WTC11 (cell line): ENCODE measurements around the gene DGKH. TPM values are rescaled to one million over a fixed set of nuclear protein-coding genes. Genes with fewer than 3 reads are reported as not detected.

ENCODE experiments used
- ATAC-seq: fragments of 200-7000 bp; cut with Tn5 transposase; 2 replicates; pipeline ENCODE4 v1.10.0; 2021; ENCODE audit warnings: mild to moderate bottlenecking, moderate library complexity
- CTCF ChIA-PET: fragments of 300-600 bp; sonication (Branson Sonifier 250); formaldehyde crosslinking; loops from one replicate; lab custom pipeline; 2021; ENCODE audit warnings: antibody characterized with exemption; lab: Charles Lee
- POLR2A ChIA-PET: fragments of 350-600 bp; sonication (Branson Sonifier 250); formaldehyde crosslinking; loops from one replicate; lab custom pipeline; 2021; ENCODE audit warnings: antibody characterized with exemption; lab: Charles Lee
- DNase-seq: peaks from one replicate; pipeline ENCODE4 v3.0.0; 2021; ENCODE audit warnings: low spot score
- H3K27ac Mint-ChIP-seq: 2 replicates; pipeline ENCODE4 v1.8.0; 2021; ENCODE audit warnings: mixed read lengths
- H3K27me3 Mint-ChIP-seq: 2 replicates; pipeline ENCODE4 v1.8.0; 2021; ENCODE audit warnings: low read depth, mild to moderate bottlenecking, moderate library complexity, mixed read lengths
- H3K36me3 Mint-ChIP-seq: 2 replicates; pipeline ENCODE4 v1.8.0; 2021; ENCODE audit warnings: mixed read lengths
- H3K4me1 Mint-ChIP-seq: 2 replicates; pipeline ENCODE4 v1.8.0; 2022; ENCODE audit warnings: mixed read lengths
- H3K4me3 Mint-ChIP-seq: 2 replicates; pipeline ENCODE4 v1.8.0; 2021; ENCODE audit warnings: mild to moderate bottlenecking, moderate library complexity, mixed read lengths
- H3K9me3 Mint-ChIP-seq: 2 replicates; pipeline ENCODE4 v1.8.0; 2021; ENCODE audit warnings: mixed read lengths
- ATF1 ChIP-seq: sonication (generic); formaldehyde crosslinking; IDR thresholded peaks from 2 replicates; pipeline ENCODE4 v1.8.1; 2023; ENCODE audit warnings: mild to moderate bottlenecking, moderate library complexity, missing genetic modification reagents
- ESRRA ChIP-seq: sonication (generic); formaldehyde crosslinking; IDR thresholded peaks from 2 replicates; pipeline ENCODE4 v1.8.1; 2022; ENCODE audit warnings: mild to moderate bottlenecking, missing genetic modification reagents, borderline replicate concordance
- FOXP1 ChIP-seq: sonication (generic); formaldehyde crosslinking; IDR thresholded peaks from 2 replicates; pipeline ENCODE4 v1.8.0; 2022; ENCODE audit warnings: missing genetic modification reagents, mild to moderate bottlenecking, moderate library complexity, borderline replicate concordance
- GABPB1 ChIP-seq: sonication (generic); formaldehyde crosslinking; IDR thresholded peaks from 2 replicates; pipeline ENCODE4 v1.8.1; 2023; ENCODE audit warnings: mild to moderate bottlenecking, missing genetic modification reagents
- JUN ChIP-seq: sonication (generic); formaldehyde crosslinking; IDR thresholded peaks from 2 replicates; pipeline ENCODE4 v1.8.0; 2023; ENCODE audit warnings: mild to moderate bottlenecking, missing genetic modification reagents
- MYBL2 ChIP-seq: sonication (generic); formaldehyde crosslinking; IDR thresholded peaks from 2 replicates; pipeline ENCODE4 v1.8.1; 2023; ENCODE audit warnings: mild to moderate bottlenecking, moderate library complexity, missing genetic modification reagents
- NFE2L1 ChIP-seq: sonication (generic); formaldehyde crosslinking; IDR thresholded peaks from 2 replicates; pipeline ENCODE4 v1.8.1; 2023; ENCODE audit warnings: missing genetic modification reagents
- RELA ChIP-seq: sonication (generic); formaldehyde crosslinking; IDR thresholded peaks from 2 replicates; pipeline ENCODE4 v1.8.1; 2022; ENCODE audit warnings: missing genetic modification reagents, mild to moderate bottlenecking, borderline replicate concordance
- RORB ChIP-seq: fragments of 250-450 bp; sonication (Bioruptor Pico); IDR thresholded peaks from 2 replicates; pipeline ENCODE4 v1.9.0; 2021; ENCODE audit warnings: mild to moderate bottlenecking
- ZBTB21 ChIP-seq: sonication (generic); formaldehyde crosslinking; IDR thresholded peaks from 2 replicates; pipeline ENCODE4 v1.8.1; 2023; ENCODE audit warnings: mild to moderate bottlenecking, missing genetic modification reagents, borderline replicate concordance
- ZNF263 ChIP-seq: sonication (generic); formaldehyde crosslinking; IDR thresholded peaks from 2 replicates; pipeline ENCODE4 v1.8.1; 2022; ENCODE audit warnings: low read depth, mild to moderate bottlenecking, moderate library complexity, missing genetic modification reagents
- total RNA-seq: library from RNA; stranded (reverse); gene quantifications from 3 replicates; pipeline ENCODE4 v1.2.3, GENCODE V29; 2021
- TF ChIP-seq, protein P1 (sequence below): sonication (generic); formaldehyde crosslinking; IDR thresholded peaks from 2 replicates; pipeline ENCODE4 v1.8.1; 2022; ENCODE audit warnings: missing genetic modification reagents, borderline replicate concordance
- TF ChIP-seq, protein P2 (sequence below): sonication (generic); formaldehyde crosslinking; IDR thresholded peaks from 2 replicates; pipeline ENCODE4 v1.8.1; 2023; ENCODE audit warnings: mild to moderate bottlenecking, missing genetic modification reagents, moderate library complexity
- TF ChIP-seq, protein P3 (sequence below): fragments of 250-450 bp; sonication (Bioruptor Pico); IDR thresholded peaks from 2 replicates; pipeline ENCODE4 v2.1.2; 2022; ENCODE audit warnings: mild to moderate bottlenecking, moderate library complexity
- TF ChIP-seq, protein P4 (sequence below): fragments of 250-450 bp; sonication (Bioruptor Pico); conservative IDR thresholded peaks from 2 replicates; pipeline ENCODE4 v1.9.0; 2021; ENCODE audit warnings: mild to moderate bottlenecking
- TF ChIP-seq, protein P5 (sequence below): sonication (generic); formaldehyde crosslinking; IDR thresholded peaks from 2 replicates; pipeline ENCODE4 v1.8.0; 2022; ENCODE audit warnings: mild to moderate bottlenecking, missing genetic modification reagents
- TF ChIP-seq, protein P6 (sequence below): fragments of 250-450 bp; sonication (Bioruptor Pico); IDR thresholded peaks from 2 replicates; pipeline ENCODE4 v1.9.0; 2021; ENCODE audit warnings: mild to moderate bottlenecking, borderline replicate concordance
- TF ChIP-seq, protein P7 (sequence below): sonication (generic); formaldehyde crosslinking; conservative IDR thresholded peaks from 2 replicates; pipeline ENCODE4 v1.8.1; 2022; ENCODE audit warnings: mild to moderate bottlenecking, missing genetic modification reagents
- TF ChIP-seq, protein P8 (sequence below): sonication (generic); formaldehyde crosslinking; IDR thresholded peaks from 2 replicates; pipeline ENCODE4 v1.8.1; 2023; ENCODE audit warnings: mild to moderate bottlenecking, missing genetic modification reagents, moderate library complexity

DGKH gene
- total RNA-seq, 1 experiment from 2014 or later, result 7.6 TPM

DNA sequence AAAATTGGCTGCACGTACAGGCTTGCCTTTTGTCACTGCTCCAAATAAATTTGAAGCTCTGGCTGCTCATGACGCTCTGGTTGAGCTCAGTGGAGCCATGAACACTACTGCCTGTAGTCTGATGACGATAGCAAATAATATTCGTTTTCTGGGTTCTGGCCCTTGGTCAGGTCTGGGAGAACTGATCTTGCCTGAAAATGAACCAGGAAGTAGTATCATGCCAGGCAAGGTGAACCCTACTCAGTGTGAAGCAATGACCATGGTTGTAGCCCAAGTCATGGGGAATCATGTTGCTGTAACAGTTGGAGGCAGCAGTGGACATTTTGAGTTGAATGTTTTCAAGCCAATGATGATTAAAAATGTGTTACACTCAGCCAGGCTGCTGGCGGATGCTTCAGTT is 207.4 kb downstream of the DGKH start (continued):
- TF ChIP-seq, protein P1, sequence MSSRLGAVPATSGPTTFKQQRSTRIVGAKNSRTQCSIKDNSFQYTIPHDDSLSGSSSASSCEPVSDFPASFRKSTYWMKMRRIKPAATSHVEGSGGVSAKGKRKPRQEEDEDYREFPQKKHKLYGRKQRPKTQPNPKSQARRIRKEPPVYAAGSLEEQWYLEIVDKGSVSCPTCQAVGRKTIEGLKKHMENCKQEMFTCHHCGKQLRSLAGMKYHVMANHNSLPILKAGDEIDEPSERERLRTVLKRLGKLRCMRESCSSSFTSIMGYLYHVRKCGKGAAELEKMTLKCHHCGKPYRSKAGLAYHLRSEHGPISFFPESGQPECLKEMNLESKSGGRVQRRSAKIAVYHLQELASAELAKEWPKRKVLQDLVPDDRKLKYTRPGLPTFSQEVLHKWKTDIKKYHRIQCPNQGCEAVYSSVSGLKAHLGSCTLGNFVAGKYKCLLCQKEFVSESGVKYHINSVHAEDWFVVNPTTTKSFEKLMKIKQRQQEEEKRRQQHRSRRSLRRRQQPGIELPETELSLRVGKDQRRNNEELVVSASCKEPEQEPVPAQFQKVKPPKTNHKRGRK (CRISPR knock-in tag), result no peak
- TF ChIP-seq, protein P2, sequence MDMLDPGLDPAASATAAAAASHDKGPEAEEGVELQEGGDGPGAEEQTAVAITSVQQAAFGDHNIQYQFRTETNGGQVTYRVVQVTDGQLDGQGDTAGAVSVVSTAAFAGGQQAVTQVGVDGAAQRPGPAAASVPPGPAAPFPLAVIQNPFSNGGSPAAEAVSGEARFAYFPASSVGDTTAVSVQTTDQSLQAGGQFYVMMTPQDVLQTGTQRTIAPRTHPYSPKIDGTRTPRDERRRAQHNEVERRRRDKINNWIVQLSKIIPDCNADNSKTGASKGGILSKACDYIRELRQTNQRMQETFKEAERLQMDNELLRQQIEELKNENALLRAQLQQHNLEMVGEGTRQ, result no peak
- TF ChIP-seq, protein P3, sequence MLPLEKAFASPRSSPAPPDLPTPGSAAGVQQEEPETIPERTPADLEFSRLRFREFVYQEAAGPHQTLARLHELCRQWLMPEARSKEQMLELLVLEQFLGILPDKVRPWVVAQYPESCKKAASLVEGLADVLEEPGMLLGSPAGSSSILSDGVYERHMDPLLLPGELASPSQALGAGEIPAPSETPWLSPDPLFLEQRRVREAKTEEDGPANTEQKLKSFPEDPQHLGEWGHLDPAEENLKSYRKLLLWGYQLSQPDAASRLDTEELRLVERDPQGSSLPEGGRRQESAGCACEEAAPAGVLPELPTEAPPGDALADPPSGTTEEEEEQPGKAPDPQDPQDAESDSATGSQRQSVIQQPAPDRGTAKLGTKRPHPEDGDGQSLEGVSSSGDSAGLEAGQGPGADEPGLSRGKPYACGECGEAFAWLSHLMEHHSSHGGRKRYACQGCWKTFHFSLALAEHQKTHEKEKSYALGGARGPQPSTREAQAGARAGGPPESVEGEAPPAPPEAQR (CRISPR knock-in tag), result no peak
- TF ChIP-seq ATF1 (CRISPR knock-in tag) (no peak), FOXP1 (CRISPR knock-in tag) (no peak), ESRRA (CRISPR knock-in tag) (no peak)

DNA sequence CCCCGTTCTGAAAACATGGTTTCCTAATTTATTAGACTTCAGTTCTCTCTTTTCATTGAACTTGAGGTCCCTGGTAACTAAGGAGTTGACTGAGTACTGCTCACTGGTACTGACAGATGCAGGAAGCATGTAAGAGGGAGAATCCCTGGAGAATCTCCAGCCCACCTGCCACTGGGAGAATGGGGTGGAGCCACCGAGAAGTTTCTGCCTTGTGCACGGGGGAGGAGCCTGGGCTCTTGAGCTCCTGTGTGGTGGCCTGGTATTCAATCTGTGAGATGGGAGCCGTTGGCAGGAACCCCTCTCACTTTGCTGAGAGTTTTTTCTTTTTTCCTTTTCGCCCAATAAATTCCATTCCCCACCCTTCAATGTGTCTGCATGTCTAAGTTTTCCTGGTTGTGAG is 210.3 kb downstream of the DGKH start:
- Mint-ChIP-seq H3K4me1 (peaks cover 15% of the 10 kb centered on the region), H3K9me3 (peaks cover 29% of the 10 kb centered on the region), H3K36me3 (peaks cover 16% of the 10 kb centered on the region), H3K27me3 (peaks cover 13% of the 10 kb centered on the region), H3K4me3 (no peak overlapping the region), H3K27ac (no peak overlapping the region)
- CTCF ChIA-PET, result no interaction called here
- DNase-seq (peak; percentile 57), ATAC-seq (peak; percentile 100)
- POLR2A ChIA-PET, result interaction anchor here (1.9 kb wide), 1 partner anchor 13 kb away, joined by 6 read pairs; the partner anchor contains the start of gene AKAP11
- TF ChIP-seq RELA, result no peak
- TF ChIP-seq, protein P2, result no peak
- TF ChIP-seq JUN, result no peak
- TF ChIP-seq, protein P4, sequence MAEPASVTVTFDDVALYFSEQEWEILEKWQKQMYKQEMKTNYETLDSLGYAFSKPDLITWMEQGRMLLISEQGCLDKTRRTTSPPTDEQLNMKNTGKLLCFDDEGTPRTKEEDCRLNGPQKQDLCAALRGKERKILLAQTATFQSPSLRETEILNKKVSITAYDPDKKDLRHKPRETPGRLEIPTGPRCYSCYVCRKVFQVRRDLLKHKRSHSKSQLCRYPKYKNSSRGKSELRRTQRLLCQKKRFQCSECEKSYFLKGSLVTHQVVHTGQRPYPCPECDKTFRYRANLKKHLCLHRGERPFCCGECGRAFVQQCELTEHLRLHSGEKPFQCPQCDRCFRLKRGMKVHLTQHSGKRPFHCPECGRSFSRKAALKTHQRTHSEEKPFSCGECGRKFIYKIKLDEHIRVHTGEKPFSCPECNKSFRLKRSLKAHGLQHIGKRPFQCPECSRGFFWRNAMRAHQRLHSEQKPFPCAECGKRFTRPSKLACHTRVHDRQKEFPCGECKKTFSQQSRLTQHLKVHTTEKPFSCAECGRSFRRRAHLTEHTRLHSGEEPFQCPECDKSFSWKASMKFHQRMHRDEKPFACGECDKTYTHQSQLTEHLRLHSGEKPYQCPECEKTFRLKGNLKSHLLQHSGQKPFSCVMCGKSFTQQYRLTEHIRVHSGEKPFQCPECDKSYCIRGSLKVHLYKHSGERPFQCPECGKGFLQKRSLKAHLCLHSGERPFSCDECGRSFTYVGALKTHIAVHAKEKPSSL, result no peak
- TF ChIP-seq, protein P5, sequence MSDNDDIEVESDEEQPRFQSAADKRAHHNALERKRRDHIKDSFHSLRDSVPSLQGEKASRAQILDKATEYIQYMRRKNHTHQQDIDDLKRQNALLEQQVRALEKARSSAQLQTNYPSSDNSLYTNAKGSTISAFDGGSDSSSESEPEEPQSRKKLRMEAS (CRISPR knock-in tag), result no peak
- TF ChIP-seq ZNF263 (CRISPR knock-in tag), result no peak

DNA sequence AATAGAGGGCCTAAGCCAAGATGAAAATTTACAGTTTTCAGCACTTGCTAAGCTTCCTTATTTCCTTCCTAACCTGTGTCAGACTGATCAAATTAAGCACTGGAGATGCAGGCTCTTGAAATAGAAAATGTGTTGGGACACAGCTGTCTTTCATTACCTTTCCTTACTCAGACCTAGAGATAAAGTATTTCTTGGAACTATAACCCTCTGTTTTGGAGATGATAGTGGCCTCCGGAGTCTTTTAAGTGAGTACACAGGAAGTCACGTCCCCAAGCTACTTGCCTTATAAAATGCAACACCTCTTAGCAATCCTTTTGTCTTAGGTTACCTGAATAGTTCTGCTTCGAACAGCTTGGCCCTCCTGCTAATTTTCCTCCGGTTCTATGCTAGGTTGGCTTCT is 211.1 kb downstream of the DGKH start:
- peaks cover 29% of the 10 kb centered on the region for H3K9me3 Mint-ChIP-seq
- H3K4me3 Mint-ChIP-seq, result no peak overlapping the region
- POLR2A ChIA-PET, result interaction anchor here (1.9 kb wide), 1 partner anchor 12 kb away, joined by 6 read pairs; the partner anchor contains the start of gene AKAP11
- DNase-seq (no peak), ATAC-seq (no peak)
- CTCF ChIA-PET, result no interaction called here
- peaks cover 15% of the 10 kb centered on the region for H3K4me1 Mint-ChIP-seq
- no peak overlapping the region for H3K27ac Mint-ChIP-seq
- peaks cover 13% of the 10 kb centered on the region for H3K27me3 Mint-ChIP-seq
- H3K36me3 Mint-ChIP-seq, result peaks cover 16% of the 10 kb centered on the region
- TF ChIP-seq, protein P6, sequence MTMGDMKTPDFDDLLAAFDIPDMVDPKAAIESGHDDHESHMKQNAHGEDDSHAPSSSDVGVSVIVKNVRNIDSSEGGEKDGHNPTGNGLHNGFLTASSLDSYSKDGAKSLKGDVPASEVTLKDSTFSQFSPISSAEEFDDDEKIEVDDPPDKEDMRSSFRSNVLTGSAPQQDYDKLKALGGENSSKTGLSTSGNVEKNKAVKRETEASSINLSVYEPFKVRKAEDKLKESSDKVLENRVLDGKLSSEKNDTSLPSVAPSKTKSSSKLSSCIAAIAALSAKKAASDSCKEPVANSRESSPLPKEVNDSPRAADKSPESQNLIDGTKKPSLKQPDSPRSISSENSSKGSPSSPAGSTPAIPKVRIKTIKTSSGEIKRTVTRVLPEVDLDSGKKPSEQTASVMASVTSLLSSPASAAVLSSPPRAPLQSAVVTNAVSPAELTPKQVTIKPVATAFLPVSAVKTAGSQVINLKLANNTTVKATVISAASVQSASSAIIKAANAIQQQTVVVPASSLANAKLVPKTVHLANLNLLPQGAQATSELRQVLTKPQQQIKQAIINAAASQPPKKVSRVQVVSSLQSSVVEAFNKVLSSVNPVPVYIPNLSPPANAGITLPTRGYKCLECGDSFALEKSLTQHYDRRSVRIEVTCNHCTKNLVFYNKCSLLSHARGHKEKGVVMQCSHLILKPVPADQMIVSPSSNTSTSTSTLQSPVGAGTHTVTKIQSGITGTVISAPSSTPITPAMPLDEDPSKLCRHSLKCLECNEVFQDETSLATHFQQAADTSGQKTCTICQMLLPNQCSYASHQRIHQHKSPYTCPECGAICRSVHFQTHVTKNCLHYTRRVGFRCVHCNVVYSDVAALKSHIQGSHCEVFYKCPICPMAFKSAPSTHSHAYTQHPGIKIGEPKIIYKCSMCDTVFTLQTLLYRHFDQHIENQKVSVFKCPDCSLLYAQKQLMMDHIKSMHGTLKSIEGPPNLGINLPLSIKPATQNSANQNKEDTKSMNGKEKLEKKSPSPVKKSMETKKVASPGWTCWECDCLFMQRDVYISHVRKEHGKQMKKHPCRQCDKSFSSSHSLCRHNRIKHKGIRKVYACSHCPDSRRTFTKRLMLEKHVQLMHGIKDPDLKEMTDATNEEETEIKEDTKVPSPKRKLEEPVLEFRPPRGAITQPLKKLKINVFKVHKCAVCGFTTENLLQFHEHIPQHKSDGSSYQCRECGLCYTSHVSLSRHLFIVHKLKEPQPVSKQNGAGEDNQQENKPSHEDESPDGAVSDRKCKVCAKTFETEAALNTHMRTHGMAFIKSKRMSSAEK, result no peak
- TF ChIP-seq NFE2L1 (CRISPR knock-in tag) (no peak), RORB (CRISPR knock-in tag) (no peak), ZBTB21 (CRISPR knock-in tag) (no peak), MYBL2 (CRISPR knock-in tag) (no peak), GABPB1 (CRISPR knock-in tag) (no peak), ZNF263 (CRISPR knock-in tag) (no peak)
- TF ChIP-seq, protein P7, sequence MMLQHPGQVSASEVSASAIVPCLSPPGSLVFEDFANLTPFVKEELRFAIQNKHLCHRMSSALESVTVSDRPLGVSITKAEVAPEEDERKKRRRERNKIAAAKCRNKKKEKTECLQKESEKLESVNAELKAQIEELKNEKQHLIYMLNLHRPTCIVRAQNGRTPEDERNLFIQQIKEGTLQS (CRISPR knock-in tag), result no peak
- TF ChIP-seq, protein P8, sequence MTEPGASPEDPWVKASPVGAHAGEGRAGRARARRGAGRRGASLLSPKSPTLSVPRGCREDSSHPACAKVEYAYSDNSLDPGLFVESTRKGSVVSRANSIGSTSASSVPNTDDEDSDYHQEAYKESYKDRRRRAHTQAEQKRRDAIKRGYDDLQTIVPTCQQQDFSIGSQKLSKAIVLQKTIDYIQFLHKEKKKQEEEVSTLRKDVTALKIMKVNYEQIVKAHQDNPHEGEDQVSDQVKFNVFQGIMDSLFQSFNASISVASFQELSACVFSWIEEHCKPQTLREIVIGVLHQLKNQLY, result no peak
